Effector CD8-positive, alpha-beta T cell (primary cell): ENCODE results near the gene SKA3.
"Not testable (repeated sequence)": the region's sequence is repeated elsewhere in the genome, so short reads cannot be mapped to it uniquely, and the experiment has no call there.

Experiments
- DNase-seq: peaks from one replicate; lab custom pipeline; 2025; lab: John Stamatoyannopoulos, UW

SKA3 gene

GRCh38 chr13:21171420-21171819 lies 4.9 kb downstream of the SKA3 start:
- DNase-seq: no peak

- not testable (repeated sequence) for DNase-seq
Measured at GRCh38 chr13:21165606-21166005, 10.7 kb downstream of the SKA3 start.

GRCh38 chr13:21164631-21165030 lies 11.7 kb downstream of the SKA3 start:
- no peak for DNase-seq

GRCh38 chr13:21152251-21152899 lies 24.0 kb downstream of the SKA3 start:
- no peak for DNase-seq

GRCh38 chr13:21150013-21150412 lies 26.3 kb downstream of the SKA3 start:
- no peak for DNase-seq

- no peak for DNase-seq
Measured at GRCh38 chr13:21149568-21149967, 26.8 kb downstream of the SKA3 start.

GRCh38 chr13:21148557-21149258 lies 27.6 kb downstream of the SKA3 start:
- no peak for DNase-seq

GRCh38 chr13:21147827-21148226 lies 28.5 kb downstream of the SKA3 start:
- no peak for DNase-seq

- DNase-seq: no peak
Measured at GRCh38 chr13:21142766-21143165, 33.6 kb downstream of the SKA3 start.

- DNase-seq: no peak
Measured at GRCh38 chr13:21139374-21139773, 37.0 kb downstream of the SKA3 start.

GRCh38 chr13:21138561-21138960 lies 37.8 kb downstream of the SKA3 start:
- no peak for DNase-seq

GRCh38 chr13:21137696-21138095 lies 38.7 kb downstream of the SKA3 start:
- no peak for DNase-seq

GRCh38 chr13:21135833-21136232 lies 40.5 kb downstream of the SKA3 start:
- DNase-seq: not testable (repeated sequence)

- DNase-seq: no peak
Measured at GRCh38 chr13:21134475-21134874, 41.9 kb downstream of the SKA3 start.

GRCh38 chr13:21133077-21133476 lies 43.3 kb downstream of the SKA3 start:
- DNase-seq: no peak

- DNase-seq: no peak
Measured at GRCh38 chr13:21130116-21130515, 46.2 kb downstream of the SKA3 start.

GRCh38 chr13:21124852-21125251 lies 51.5 kb downstream of the SKA3 start:
- no peak for DNase-seq

- DNase-seq: no peak
Measured at GRCh38 chr13:21123956-21124355, 52.4 kb downstream of the SKA3 start.

GRCh38 chr13:21121616-21122015 lies 54.7 kb downstream of the SKA3 start:
- no peak for DNase-seq

- no peak for DNase-seq
Measured at GRCh38 chr13:21120191-21120590, 56.2 kb downstream of the SKA3 start.

GRCh38 chr13:21119526-21119925 lies 56.8 kb downstream of the SKA3 start:
- no peak for DNase-seq

GRCh38 chr13:21118180-21118579 lies 58.2 kb downstream of the SKA3 start:
- DNase-seq: no peak

- DNase-seq: no peak
Measured at GRCh38 chr13:21117104-21117809, 59.1 kb downstream of the SKA3 start.
